KBM-7 (cell line): ENCODE results near the gene RCOR1.

ENCODE experiments used
- DNase-seq: peaks from one replicate; pipeline ENCODE4 v3.0.0-alpha.2; 2015
- in situ Hi-C: fragments of 300-500 bp; cut with MboI; formaldehyde crosslinking; loops from 2 replicates; pipeline ENCODE4 v1.14.3; 2020; ENCODE audit warnings: low sequenced_read_pairs, low pct_unique_long_range_greater_than_20kb, mixed read lengths

The RCOR1 gene

GRCh38 chr14:102661614-102662013 lies 69.2 kb downstream of the RCOR1 start:
- no peak for DNase-seq
- in situ Hi-C loops = no loop called here

GRCh38 chr14:102662636-102663430 lies 70.4 kb downstream of the RCOR1 start:
- no peak for DNase-seq
- in situ Hi-C loops = no loop called here

GRCh38 chr14:102663440-102663839 lies 71.0 kb downstream of the RCOR1 start:
- in situ Hi-C loops = no loop called here
- no peak for DNase-seq

- in situ Hi-C loops = no loop called here
- no peak for DNase-seq
Observed at GRCh38 chr14:102665621-102666020, 73.2 kb downstream of the RCOR1 start.

- in situ Hi-C loops = no loop called here
- no peak for DNase-seq
Observed at GRCh38 chr14:102666635-102667034, 74.2 kb downstream of the RCOR1 start.

- in situ Hi-C loops = no loop called here
Observed at GRCh38 chr14:102667703-102668102, 75.3 kb downstream of the RCOR1 start.

GRCh38 chr14:102668291-102668873 lies 75.9 kb downstream of the RCOR1 start:
- in situ Hi-C loops = no loop called here
- DNase-seq = no peak

More at GRCh38 chr14:102667703-102668102, 75.3 kb downstream of the RCOR1 start:
- DNase-seq = no peak

- DNase-seq = no peak
- in situ Hi-C loops = no loop called here
Observed at GRCh38 chr14:102671410-102671809, 79.0 kb downstream of the RCOR1 start.

- DNase-seq = no peak
- in situ Hi-C loops = no loop called here
Observed at GRCh38 chr14:102672410-102672960, 80.0 kb downstream of the RCOR1 start.

GRCh38 chr14:102675396-102675795 lies 82.9 kb downstream of the RCOR1 start:
- DNase-seq = no peak
- in situ Hi-C loops = no loop called here

- no peak for DNase-seq
- in situ Hi-C loops = no loop called here
Observed at GRCh38 chr14:102678394-102678793, 85.9 kb downstream of the RCOR1 start.

- in situ Hi-C loops = no loop called here
- DNase-seq = no peak
Observed at GRCh38 chr14:102683399-102684297, 91.2 kb downstream of the RCOR1 start.

GRCh38 chr14:102684298-102684663 lies 91.8 kb downstream of the RCOR1 start:
- in situ Hi-C loops = no loop called here
- no peak for DNase-seq

- no peak for DNase-seq
- in situ Hi-C loops = no loop called here
Observed at GRCh38 chr14:102686196-102686801, 93.8 kb downstream of the RCOR1 start.

GRCh38 chr14:102688290-102688689 lies 95.8 kb downstream of the RCOR1 start:
- in situ Hi-C loops = no loop called here
- peak; percentile 45 for DNase-seq

GRCh38 chr14:102690509-102691286 lies 98.2 kb downstream of the RCOR1 start:
- in situ Hi-C loops = no loop called here
- no peak for DNase-seq

- DNase-seq = no peak
- in situ Hi-C loops = no loop called here
Observed at GRCh38 chr14:102691763-102692162, 99.3 kb downstream of the RCOR1 start.

GRCh38 chr14:102692334-102692733 lies 99.9 kb downstream of the RCOR1 start:
- DNase-seq = no peak
- in situ Hi-C loops = no loop called here
